Spleen (tissue), 13 donors: ENCODE measurements around the gene MYO1G. TPM values are rescaled to one million over a fixed set of nuclear protein-coding genes. Genes with fewer than 3 reads are reported as not detected.

ENCODE experiments used
- DNase-seq: peaks from one replicate; pipeline ENCODE4 v3.0.0-alpha.2; 2020
- H3K27ac ChIP-seq, 8 donors: fragments of 200-600 bp; sonication (generic) in 7 of 8; 1 replicate in 4 of 8; 2 replicates in 4 of 8; pipeline versions ENCODE4 v1.5.0 to v1.8.0; 2016 to 2021; ENCODE audit warnings: inconsistent platforms in 4 of 8, mild to moderate bottlenecking in 4 of 8, moderate library complexity in 1 of 8
- H3K27me3 ChIP-seq, 7 donors: fragments of 200-600 bp; sonication (generic) in 6 of 7; replicated peaks in 1 of 7; 1 replicate in 4 of 7; 2 replicates in 3 of 7; pipeline versions ENCODE4 v1.5.0 to v1.8.0; 2016 to 2021; ENCODE audit warnings: inconsistent platforms in 3 of 7, mild to moderate bottlenecking in 1 of 7
- H3K36me3 ChIP-seq, 6 donors: fragments of 200-600 bp; sonication (generic) in 5 of 6; 1 replicate in 4 of 6; 2 replicates in 2 of 6; pipeline versions ENCODE4 v1.5.0 to v1.8.0; 2016 to 2021; ENCODE audit warnings: inconsistent platforms in 2 of 6
- H3K4me1 ChIP-seq, 6 donors: fragments of 200-600 bp; sonication (generic) in 5 of 6; 1 replicate in 3 of 6; 2 replicates in 3 of 6; pipeline versions ENCODE4 v1.5.0 to v1.8.0; 2016 to 2021; ENCODE audit warnings: inconsistent platforms in 3 of 6
- H3K4me3 ChIP-seq, 8 donors: fragments of 200-600 bp; sonication (generic) in 7 of 8; 1 replicate in 4 of 8; 2 replicates in 4 of 8; pipeline versions ENCODE4 v1.5.0 to v1.8.0; 2016 to 2021; ENCODE audit warnings: inconsistent platforms in 4 of 8, mild to moderate bottlenecking in 4 of 8, moderate library complexity in 2 of 8
- H3K9me3 ChIP-seq, 8 donors: fragments of 200-600 bp; sonication (generic) in 7 of 8; 1 replicate in 4 of 8; 2 replicates in 4 of 8; pipeline versions ENCODE4 v1.5.0 to v1.8.0; 2016 to 2021; ENCODE audit warnings: inconsistent platforms in 4 of 8
- POLR2A ChIP-seq, 3 donors: fragments of 450-650 bp; IDR thresholded peaks; one replicate each; pipeline ENCODE4 v1.5.1; 2017; ENCODE audit warnings: antibody characterized with exemption in 3 of 3, mild to moderate bottlenecking in 1 of 3
- POLR2AphosphoS5 ChIP-seq, 3 donors: sonication (generic); formaldehyde crosslinking; IDR thresholded peaks; one replicate each; pipeline ENCODE4 v1.5.1; 2017; ENCODE audit warnings: antibody characterized with exemption in 3 of 3
- WGBS, 5 donors: extraction: QIAGEN DNeasy Blood & Tissue Kit in 3 of 5; methylation state at CpG; one replicate each; pipeline versions ENCODE4 v1.1.5 to v1.1.7; 2013 to 2018; 5-methylcytosine and 5-hydroxymethylcytosine counted together
- intact Hi-C: fragments of 100-400 bp; cut with DNase I; formaldehyde crosslinking; loops from one replicate; pipeline ENCODE4 v1.15.0; 2023; ENCODE audit warnings: low total_unique reads
- long read RNA-seq, 2 donors: transcript quantifications; one replicate each; lab custom pipeline, GENCODE V29; 2026
- polyA plus RNA-seq, 3 donors: library from polyadenylated mRNA; stranded (reverse); fragments of 200-250 nt; gene quantifications; one replicate each; pipeline ENCODE4 v1.2.1, GENCODE V29; 2013
- total RNA-seq, 7 donors: library from RNA; depleted of rRNA in 3 of 7; stranded (reverse); fragments of >200 nt in 3 of 7; fragmentation: NEBNext Ultra II Directional in 4 of 7; extraction: Animal tissue kit (Norgen Biotek cat#: 25700) in 4 of 7; gene quantifications; one replicate each; pipeline versions ENCODE4 v1.1.0 to v1.2.1, GENCODE V29; 2016 to 2021
- TF ChIP-seq, protein P1 (sequence below), 11 experiments: fragments of 200-600 bp in 7 of 11; fragments of 450-650 bp in 4 of 11; sonication (generic) in 4 of 11; IDR thresholded peaks in 8 of 11; conservative IDR thresholded peaks in 3 of 11; 1 replicate in 7 of 11; 2 replicates in 4 of 11; pipeline versions ENCODE4 v1.4.0 to v1.8.0; 2016 to 2021; ENCODE audit warnings: antibody characterized with exemption in 11 of 11, inconsistent platforms in 4 of 11, mild to moderate bottlenecking in 1 of 11
- donor health status: healthy with polysubstance abuse.
- donor health status: DM: no; HTN: no; CAD: no; lungs with moderate emphysema.
- donor health status: DM: no; HTN: no; CAD: no.
- donor health status: Bipolar disorder and iron deficiency.
- donor health status: healthy.
- donor health status: DM: no; HTN: no; CAD: no.
- donor health status: DM: yes; HTN: yes; CAD: no.

MYO1G gene
- 10 to 100 TPM; 36.4 to 68.6 (median 62.1) TPM for total RNA-seq
- polyA plus RNA-seq, result 10 to 100 TPM; 27.9 to 61.1 (median 45.6) TPM
- long read RNA-seq, donor 1, full-length matches to known transcripts, result 1 of 1 reads
- long read RNA-seq, donor 1, partial matches to known transcripts, result 0 of 1 reads
- long read RNA-seq, donor 1, other reads (novel, unspliced or antisense), result 0 of 1 reads
- long read RNA-seq, donor 2, partial matches to known transcripts, result 0 of 1 reads
- long read RNA-seq, donor 2, other reads (novel, unspliced or antisense), result 0 of 1 reads

- peaks cover 36 to 98% (median 74%) of the 10 kb centered on the region in 6 donors for H3K4me1 ChIP-seq
- WGBS, 5 donors, result 18 to 36% (median 25%) methylated on average over 20 to 24 of the region's 24 CpGs
- peak within 1 kb of the TSS; percentile 30 to 82 (median 52) for H3K4me3 ChIP-seq
- no peaks in the 10 kb centered on the region for H3K9me3 ChIP-seq
- H3K27ac ChIP-seq, result peak within 1 kb of the TSS; percentile 46 to 94 (median 85)
- DNase-seq, result peak; percentile 97
- intact Hi-C loops, result loop anchor here (10.0 kb wide), 1 partner anchor 46 kb away; no protein-coding TSS in a partner anchor
- TF ChIP-seq POLR2AphosphoS5 (IDR thresholded peaks at IDR 0.05) (peak; percentile 90 to 92 (median 90)), POLR2A (IDR thresholded peaks at IDR 0.05) (peak in 2 of 3 donors; percentile 5 to 36)
- TF ChIP-seq, protein P1, sequence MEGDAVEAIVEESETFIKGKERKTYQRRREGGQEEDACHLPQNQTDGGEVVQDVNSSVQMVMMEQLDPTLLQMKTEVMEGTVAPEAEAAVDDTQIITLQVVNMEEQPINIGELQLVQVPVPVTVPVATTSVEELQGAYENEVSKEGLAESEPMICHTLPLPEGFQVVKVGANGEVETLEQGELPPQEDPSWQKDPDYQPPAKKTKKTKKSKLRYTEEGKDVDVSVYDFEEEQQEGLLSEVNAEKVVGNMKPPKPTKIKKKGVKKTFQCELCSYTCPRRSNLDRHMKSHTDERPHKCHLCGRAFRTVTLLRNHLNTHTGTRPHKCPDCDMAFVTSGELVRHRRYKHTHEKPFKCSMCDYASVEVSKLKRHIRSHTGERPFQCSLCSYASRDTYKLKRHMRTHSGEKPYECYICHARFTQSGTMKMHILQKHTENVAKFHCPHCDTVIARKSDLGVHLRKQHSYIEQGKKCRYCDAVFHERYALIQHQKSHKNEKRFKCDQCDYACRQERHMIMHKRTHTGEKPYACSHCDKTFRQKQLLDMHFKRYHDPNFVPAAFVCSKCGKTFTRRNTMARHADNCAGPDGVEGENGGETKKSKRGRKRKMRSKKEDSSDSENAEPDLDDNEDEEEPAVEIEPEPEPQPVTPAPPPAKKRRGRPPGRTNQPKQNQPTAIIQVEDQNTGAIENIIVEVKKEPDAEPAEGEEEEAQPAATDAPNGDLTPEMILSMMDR (IDR thresholded peaks at IDR 0.05 in 8 of 11, conservative IDR thresholded peaks at IDR 0.05 in 3 of 11), result peak in 3 of 11 experiments; percentile 13 to 28 (median 27)
- no peaks in the 10 kb centered on the region for H3K27me3 ChIP-seq
- peaks cover 0 to 58% (median 43%) of the 10 kb centered on the region in 6 donors for H3K36me3 ChIP-seq
These were observed at the start of gene MYO1G for GRCh38 chr7:44978511-44979366. Gene MYO1G (minus strand): TSS chr7:44979015. CDS start chr7:44978961, 54 bp downstream.

GRCh38 chr7:45028138-45028919 lies 49.5 kb upstream of the MYO1G start:
- Histone ChIP-seq H3K4me3 (peak overlapping the region; percentile 36 to 88 (median 60)), H3K4me1 (peaks cover 37 to 83% (median 67%) of the 10 kb centered on the region in 6 donors), H3K27ac (peak overlapping the region; percentile 81 to 95 (median 90)), H3K36me3 (peaks cover 0 to 50% (median 2%) of the 10 kb centered on the region in 6 donors), H3K9me3 (peaks cover 0 to 5% (median 0%) of the 10 kb centered on the region in 8 donors), H3K27me3 (no peaks in the 10 kb centered on the region)
- WGBS, 5 donors, result 29 to 48% (median 35%) methylated on average over 17 of the region's 17 CpGs
- DNase-seq, result peak; percentile 81
- intact Hi-C loops, result loop anchor here (10.0 kb wide), 1 partner anchor 54 kb away; the partner anchor contains the start of gene MYO1G
- TF ChIP-seq POLR2AphosphoS5 (IDR thresholded peaks at IDR 0.05) (peak in 1 of 3 donors; percentile 20), POLR2A (IDR thresholded peaks at IDR 0.05) (no peak)

GRCh38 chr7:45027774-45028114 lies 48.9 kb upstream of the MYO1G start:
- no peaks in the 10 kb centered on the region for H3K27me3 ChIP-seq
- peaks cover 32 to 80% (median 61%) of the 10 kb centered on the region in 6 donors for H3K4me1 ChIP-seq
- intact Hi-C loops, result loop anchor here (10.0 kb wide), 1 partner anchor 53 kb away; the partner anchor contains the start of gene MYO1G
- peak overlapping the region; percentile 36 to 88 (median 60) for H3K4me3 ChIP-seq
- peaks cover 0 to 49% (median 2%) of the 10 kb centered on the region in 6 donors for H3K36me3 ChIP-seq
- DNase-seq, result no peak
- 28 to 43% (median 34%) methylated on average over 4 of the region's 4 CpGs for WGBS, 5 donors
- H3K9me3 ChIP-seq, result peaks cover 0 to 5% (median 0%) of the 10 kb centered on the region in 8 donors
- no peak for TF ChIP-seq POLR2A (IDR thresholded peaks at IDR 0.05)
- TF ChIP-seq, protein P1 (IDR thresholded peaks at IDR 0.05 in 8 of 11, conservative IDR thresholded peaks at IDR 0.05 in 3 of 11), result no peak
- no peak for TF ChIP-seq POLR2AphosphoS5 (IDR thresholded peaks at IDR 0.05)
- peak overlapping the region; percentile 81 to 95 (median 90) for H3K27ac ChIP-seq
